Neural cell (in vitro differentiated cells): ENCODE data around the gene PNCK. TPM values are rescaled to one million over a fixed set of nuclear protein-coding genes. Genes with fewer than 3 reads are reported as not detected.

Experiments used
- H2AFZ ChIP-seq: fragments of 200-600, 300-800 bp; sonication (generic), shearing (Covaris generic); 2 replicates; pipeline ENCODE4 v1.6.0; 2014; ENCODE audit warnings: low read depth, mild to moderate bottlenecking, antibody characterized with exemption, low read length, moderate library complexity
- H3F3A ChIP-seq: fragments of 200-600 bp; shearing (Covaris generic); 2 replicates; pipeline ENCODE4 v1.6.1; 2016; ENCODE audit warnings: mild to moderate bottlenecking, moderate library complexity, mixed read lengths, antibody characterized with exemption, low read length; ENCODE audit not compliant: insufficient read depth, poor library complexity, severe bottlenecking
- H3K27ac ChIP-seq: fragments of 200-600, 300-800 bp; sonication (generic), shearing (Covaris generic); 2 replicates; pipeline ENCODE4 v1.5.1; 2014; ENCODE audit warnings: mild to moderate bottlenecking, low read length, moderate library complexity
- H3K27me3 ChIP-seq: fragments of 300-800, 200-600 bp; sonication (generic), shearing (Covaris generic); 2 replicates; pipeline ENCODE4 v1.6.0; 2014; ENCODE audit warnings: mild to moderate bottlenecking, low read depth, low read length, moderate library complexity; ENCODE audit not compliant: insufficient read depth
- H3K36me3 ChIP-seq: fragments of 300-800, 200-600 bp; sonication (generic), shearing (Covaris generic); 2 replicates; pipeline ENCODE4 v1.5.1; 2014; ENCODE audit warnings: mild to moderate bottlenecking, antibody characterized with exemption, low read length, moderate library complexity; ENCODE audit not compliant: insufficient read depth
- H3K4me2 ChIP-seq: fragments of 300-800, 200-600 bp; sonication (generic), shearing (Covaris generic); 2 replicates; pipeline ENCODE4 v1.6.0; 2014; ENCODE audit warnings: mild to moderate bottlenecking, low read length
- H3K4me3 ChIP-seq: fragments of 300-800, 200-600 bp; sonication (generic), shearing (Covaris generic); 2 replicates; pipeline ENCODE4 v1.5.1; 2014; ENCODE audit warnings: mild to moderate bottlenecking, low read length, moderate library complexity
- H3K79me2 ChIP-seq: fragments of 200-600 bp; shearing (Covaris generic); replicated peaks from 2 replicates; pipeline ENCODE4 v1.6.0; 2014; ENCODE audit warnings: mild to moderate bottlenecking, low read length, moderate library complexity; ENCODE audit not compliant: insufficient read depth
- H3K9ac ChIP-seq: fragments of 300-800, 200-600 bp; sonication (generic), shearing (Covaris generic); 2 replicates; pipeline ENCODE4 v1.6.1; 2016; ENCODE audit warnings: mild to moderate bottlenecking, low read length, mixed read lengths
- H3K9me2 ChIP-seq: fragments of 200-600 bp; shearing (Covaris generic); 2 replicates; pipeline ENCODE4 v1.6.1; 2016; ENCODE audit warnings: mild to moderate bottlenecking, low read length, mixed read lengths; ENCODE audit not compliant: insufficient read depth
- H3K9me3 ChIP-seq: fragments of 200-600, 300-800 bp; sonication (generic), shearing (Covaris generic); 2 replicates; pipeline ENCODE4 v1.6.1; 2016; ENCODE audit warnings: mild to moderate bottlenecking, mixed run types, low read length, moderate library complexity, mixed read lengths
- H4K20me1 ChIP-seq: fragments of 200-600 bp; shearing (Covaris generic); 2 replicates; pipeline ENCODE4 v1.6.1; 2016; ENCODE audit warnings: mild to moderate bottlenecking, mixed run types; ENCODE audit not compliant: insufficient read depth
- CTCF ChIP-seq: fragments of 450-650 bp; IDR thresholded peaks from 2 replicates; pipeline ENCODE4 v1.5.1; 2014; ENCODE audit warnings: antibody characterized with exemption, mild to moderate bottlenecking, moderate library complexity; ENCODE audit not compliant: poor library complexity, severe bottlenecking
- EP300 ChIP-seq: fragments of 450-650 bp; conservative IDR thresholded peaks from 2 replicates; pipeline ENCODE4 v1.6.1; 2014; ENCODE audit warnings: antibody characterized with exemption, mild to moderate bottlenecking, moderate library complexity; ENCODE audit not compliant: poor library complexity, severe bottlenecking
- EZH2 ChIP-seq: fragments of 200-600, 300-800 bp; shearing (Covaris generic), sonication (generic); IDR thresholded peaks from 2 replicates; pipeline ENCODE4 v1.6.1; 2014; ENCODE audit warnings: antibody characterized with exemption, low read length, borderline replicate concordance, mild to moderate bottlenecking; ENCODE audit not compliant: insufficient read depth, poor library complexity, severe bottlenecking
- MXI1 ChIP-seq: fragments of 450-650 bp; conservative IDR thresholded peaks from 2 replicates; pipeline ENCODE4 v1.6.1; 2014; ENCODE audit warnings: antibody characterized with exemption, mild to moderate bottlenecking; ENCODE audit not compliant: poor library complexity, severe bottlenecking
- POLR2AphosphoS5 ChIP-seq: IDR thresholded peaks from 2 replicates; pipeline ENCODE4 v1.6.1; 2012
- RAD21 ChIP-seq: fragments of 450-650 bp; conservative IDR thresholded peaks from 2 replicates; pipeline ENCODE4 v1.6.1; 2014; ENCODE audit warnings: antibody characterized with exemption, mild to moderate bottlenecking, moderate library complexity
- SMC3 ChIP-seq: fragments of 450-650 bp; conservative IDR thresholded peaks from 2 replicates; pipeline ENCODE4 v1.6.1; 2014; ENCODE audit warnings: antibody characterized with exemption, mild to moderate bottlenecking, moderate library complexity; ENCODE audit not compliant: poor library complexity
- TAF1 ChIP-seq: IDR thresholded peaks from 2 replicates; pipeline ENCODE4 v1.6.1; 2012; ENCODE audit warnings: low read depth
- polyA plus RNA-seq: library from polyadenylated mRNA; depleted of rRNA; stranded (reverse); fragments of >200 nt; gene quantifications from 2 replicates; pipeline ENCODE4 v1.2.3, GENCODE V29; 2014
- TF ChIP-seq, protein P1 (sequence below): IDR thresholded peaks from 2 replicates; pipeline ENCODE4 v1.6.1; 2012; ENCODE audit warnings: borderline replicate concordance

PNCK gene
- polyA plus RNA-seq, 1 donor from 2014 or later = 9.5 TPM

DNA sequence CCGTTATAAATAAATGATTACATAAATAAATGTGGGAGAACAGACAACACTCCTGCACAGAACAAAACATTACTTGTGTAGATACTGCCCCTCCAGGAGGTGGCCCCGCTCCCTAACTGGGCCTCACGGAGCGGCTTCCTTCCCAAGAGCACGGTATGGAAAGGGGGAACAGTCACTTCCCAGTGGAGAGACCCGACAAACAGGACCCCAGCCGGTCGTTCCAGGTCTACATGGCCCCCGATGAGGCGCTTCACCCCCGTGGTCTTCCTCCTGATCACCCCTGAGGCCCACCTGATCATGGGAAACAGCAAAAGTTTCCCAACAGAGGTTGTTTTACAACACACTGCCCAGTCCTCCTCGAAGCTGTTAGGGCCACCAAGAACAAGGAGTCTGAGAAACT lies 7.6 kb upstream of the PNCK start:
- Histone ChIP-seq H3K4me2 (no peak overlapping the region), H3K4me3 (no peak overlapping the region), H3K27ac (no peak overlapping the region), H3F3A (no peaks in the 10 kb centered on the region), H3K79me2 (no peaks in the 10 kb centered on the region), H3K9me2 (no peaks in the 10 kb centered on the region), H3K9ac (no peak overlapping the region), H3K27me3 (no peaks in the 10 kb centered on the region), H3K9me3 (no peaks in the 10 kb centered on the region), H4K20me1 (no peaks in the 10 kb centered on the region), H3K36me3 (no peaks in the 10 kb centered on the region), H2AFZ (no peak overlapping the region)
- no peak for TF ChIP-seq POLR2AphosphoS5

GRCh38 chrX:153674219-153674851 lies 722 bp upstream of the PNCK start:
- no peak overlapping the region for H3K4me2 ChIP-seq
- no peak overlapping the region for H3K27ac ChIP-seq

More at GRCh38 chrX:153674219-153674851, 722 bp upstream of the PNCK start:
- Histone ChIP-seq H3K27me3 (no peaks in the 10 kb centered on the region), H3K9me2 (no peaks in the 10 kb centered on the region), H3K9ac (no peak overlapping the region), H3K9me3 (no peaks in the 10 kb centered on the region), H3K4me3 (no peak overlapping the region), H2AFZ (no peak overlapping the region), H4K20me1 (no peaks in the 10 kb centered on the region), H3F3A (no peaks in the 10 kb centered on the region), H3K79me2 (no peaks in the 10 kb centered on the region), H3K36me3 (no peaks in the 10 kb centered on the region)
- TF ChIP-seq CTCF (no peak), EP300 (no peak), RAD21 (no peak), TAF1 (no peak), POLR2AphosphoS5 (no peak), MXI1 (no peak), EZH2 (no peak), SMC3 (no peak)
- TF ChIP-seq, protein P1, sequence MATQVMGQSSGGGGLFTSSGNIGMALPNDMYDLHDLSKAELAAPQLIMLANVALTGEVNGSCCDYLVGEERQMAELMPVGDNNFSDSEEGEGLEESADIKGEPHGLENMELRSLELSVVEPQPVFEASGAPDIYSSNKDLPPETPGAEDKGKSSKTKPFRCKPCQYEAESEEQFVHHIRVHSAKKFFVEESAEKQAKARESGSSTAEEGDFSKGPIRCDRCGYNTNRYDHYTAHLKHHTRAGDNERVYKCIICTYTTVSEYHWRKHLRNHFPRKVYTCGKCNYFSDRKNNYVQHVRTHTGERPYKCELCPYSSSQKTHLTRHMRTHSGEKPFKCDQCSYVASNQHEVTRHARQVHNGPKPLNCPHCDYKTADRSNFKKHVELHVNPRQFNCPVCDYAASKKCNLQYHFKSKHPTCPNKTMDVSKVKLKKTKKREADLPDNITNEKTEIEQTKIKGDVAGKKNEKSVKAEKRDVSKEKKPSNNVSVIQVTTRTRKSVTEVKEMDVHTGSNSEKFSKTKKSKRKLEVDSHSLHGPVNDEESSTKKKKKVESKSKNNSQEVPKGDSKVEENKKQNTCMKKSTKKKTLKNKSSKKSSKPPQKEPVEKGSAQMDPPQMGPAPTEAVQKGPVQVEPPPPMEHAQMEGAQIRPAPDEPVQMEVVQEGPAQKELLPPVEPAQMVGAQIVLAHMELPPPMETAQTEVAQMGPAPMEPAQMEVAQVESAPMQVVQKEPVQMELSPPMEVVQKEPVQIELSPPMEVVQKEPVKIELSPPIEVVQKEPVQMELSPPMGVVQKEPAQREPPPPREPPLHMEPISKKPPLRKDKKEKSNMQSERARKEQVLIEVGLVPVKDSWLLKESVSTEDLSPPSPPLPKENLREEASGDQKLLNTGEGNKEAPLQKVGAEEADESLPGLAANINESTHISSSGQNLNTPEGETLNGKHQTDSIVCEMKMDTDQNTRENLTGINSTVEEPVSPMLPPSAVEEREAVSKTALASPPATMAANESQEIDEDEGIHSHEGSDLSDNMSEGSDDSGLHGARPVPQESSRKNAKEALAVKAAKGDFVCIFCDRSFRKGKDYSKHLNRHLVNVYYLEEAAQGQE = no peak
